ENCODE measurements around the gene HTT.

The HTT gene

DNA sequence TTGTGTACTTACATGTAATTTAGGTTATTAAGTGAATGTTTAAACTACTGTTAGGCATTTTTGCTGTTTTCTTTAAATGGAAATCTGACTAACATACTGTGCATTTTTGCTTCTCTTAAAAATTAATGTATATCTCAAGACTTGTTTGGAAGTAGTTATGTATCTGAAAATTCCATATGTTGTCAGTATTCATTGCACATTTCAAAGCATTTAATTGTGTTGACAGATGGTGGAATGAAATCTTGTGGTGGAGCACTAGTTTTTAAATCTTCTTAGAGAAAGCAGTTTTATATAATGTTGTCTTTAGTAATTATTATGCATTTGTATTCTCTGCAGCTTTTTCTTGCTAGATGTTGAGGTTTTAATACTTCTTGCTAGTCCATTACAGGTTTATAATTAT, 102.9 kb downstream of the HTT start:
- DNase-seq, result no peak

GRCh38 chr4:3177905-3178304, 103.4 kb downstream of the HTT start:
- DNase-seq, result no peak

DNA sequence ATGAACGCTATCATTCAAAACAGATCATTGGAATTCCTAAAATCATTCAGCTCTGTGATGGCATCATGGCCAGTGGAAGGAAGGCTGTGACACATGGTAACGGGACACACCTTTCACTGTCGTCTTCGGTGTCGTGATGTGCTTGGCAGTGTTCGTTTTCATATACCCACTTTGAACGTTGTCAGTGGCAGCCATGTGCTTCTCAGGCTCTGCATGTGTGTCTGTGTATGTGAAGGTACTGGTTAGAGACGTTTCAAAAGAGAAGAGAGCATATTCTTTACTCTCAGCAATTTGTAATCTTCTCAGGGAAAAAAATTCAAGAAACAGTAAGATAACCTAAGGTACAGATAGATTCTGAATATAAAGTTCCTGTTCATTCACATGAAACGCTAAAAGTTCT, 103.9 kb downstream of the HTT start:
- DNase-seq, result no peak

GRCh38 chr4:3179126-3179706, 104.7 kb downstream of the HTT start:
- no peak for DNase-seq

- DNase-seq, result no peak
Measured at GRCh38 chr4:3183008-3183407, 108.5 kb downstream of the HTT start.

GRCh38 chr4:3184725-3185124, 110.2 kb downstream of the HTT start:
- DNase-seq, result no peak

DNA sequence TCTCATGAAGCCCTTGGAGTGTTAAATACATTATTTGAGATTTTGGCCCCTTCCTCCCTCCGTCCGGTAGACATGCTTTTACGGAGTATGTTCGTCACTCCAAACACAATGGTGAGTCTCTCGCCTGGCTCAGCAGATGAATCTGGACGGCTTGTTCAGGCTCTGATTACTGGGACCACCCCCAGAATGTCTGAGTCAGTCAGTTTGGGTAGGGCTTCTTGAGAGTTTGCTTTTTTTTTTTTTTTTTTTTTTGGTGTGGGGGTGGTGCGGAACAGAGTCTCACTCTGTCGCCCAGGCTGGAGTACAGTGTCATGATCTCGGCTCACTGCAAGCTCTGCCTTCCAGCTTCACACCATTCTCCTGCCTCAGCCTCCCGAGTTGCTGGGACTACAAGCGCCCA, 112.1 kb downstream of the HTT start:
- DNase-seq, result no peak

DNA sequence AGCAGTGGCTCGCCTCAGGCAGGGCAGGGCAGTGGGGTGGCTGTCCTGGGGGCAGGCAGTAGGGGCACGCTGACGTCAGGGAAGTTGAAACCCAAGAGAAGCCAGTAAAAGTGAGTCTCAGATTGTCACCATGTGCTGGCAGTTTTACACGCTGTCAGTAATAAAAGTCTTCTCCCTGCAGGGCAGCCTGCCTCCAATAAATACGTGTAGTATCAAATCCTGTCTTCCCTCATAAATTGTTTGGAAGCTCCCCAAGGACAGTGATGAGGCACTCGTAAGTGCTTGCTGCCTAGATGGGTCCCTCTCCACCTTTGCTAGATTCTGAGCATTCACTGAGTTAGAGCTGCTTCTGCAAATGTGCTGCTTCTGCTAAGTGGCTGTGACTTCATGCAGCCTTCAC, 113.6 kb downstream of the HTT start:
- DNase-seq, result no peak

DNA sequence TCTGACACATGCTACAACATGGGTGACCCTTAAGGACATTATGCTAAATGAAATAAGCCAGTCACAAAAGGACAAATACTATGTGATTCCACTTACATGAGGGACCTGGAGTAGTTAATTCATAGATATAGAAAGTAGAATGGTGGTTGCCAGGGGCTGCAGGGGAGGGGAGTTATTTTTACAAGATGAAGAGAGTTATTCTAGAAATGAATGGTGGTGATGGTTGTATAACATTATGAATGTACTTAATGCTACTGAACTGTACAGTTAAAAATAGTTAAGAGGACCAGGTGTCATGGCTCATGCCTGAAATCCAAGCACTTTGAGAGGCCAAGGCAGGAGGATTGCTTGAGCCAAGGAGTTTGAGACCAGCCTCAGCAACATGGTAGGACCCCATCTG, 115.0 kb downstream of the HTT start:
- DNase-seq, result no peak

GRCh38 chr4:3190549-3190948, 116.1 kb downstream of the HTT start:
- no peak for DNase-seq

GRCh38 chr4:3192188-3192587, 117.7 kb downstream of the HTT start:
- no peak for DNase-seq

DNA sequence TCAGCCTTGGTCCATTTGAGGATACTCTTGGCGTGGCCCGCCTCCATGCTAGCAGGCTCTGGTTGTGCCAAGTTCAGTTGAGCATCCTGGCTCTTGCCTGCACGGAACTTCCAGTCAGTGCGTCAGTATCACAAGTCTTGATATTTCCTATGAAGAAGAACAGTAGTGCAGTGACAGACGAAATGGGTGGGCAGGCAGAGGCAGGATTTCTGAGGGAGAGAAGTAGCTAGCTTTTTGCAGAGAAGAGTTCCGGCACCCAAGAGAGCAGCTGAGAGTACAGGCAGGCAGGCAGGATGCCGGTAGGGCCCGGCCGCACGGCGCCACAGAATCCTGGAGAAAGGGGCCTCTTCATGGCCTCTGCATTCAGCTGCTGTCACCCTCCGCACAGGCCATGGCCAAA, 118.3 kb downstream of the HTT start:
- no peak for DNase-seq

DNA sequence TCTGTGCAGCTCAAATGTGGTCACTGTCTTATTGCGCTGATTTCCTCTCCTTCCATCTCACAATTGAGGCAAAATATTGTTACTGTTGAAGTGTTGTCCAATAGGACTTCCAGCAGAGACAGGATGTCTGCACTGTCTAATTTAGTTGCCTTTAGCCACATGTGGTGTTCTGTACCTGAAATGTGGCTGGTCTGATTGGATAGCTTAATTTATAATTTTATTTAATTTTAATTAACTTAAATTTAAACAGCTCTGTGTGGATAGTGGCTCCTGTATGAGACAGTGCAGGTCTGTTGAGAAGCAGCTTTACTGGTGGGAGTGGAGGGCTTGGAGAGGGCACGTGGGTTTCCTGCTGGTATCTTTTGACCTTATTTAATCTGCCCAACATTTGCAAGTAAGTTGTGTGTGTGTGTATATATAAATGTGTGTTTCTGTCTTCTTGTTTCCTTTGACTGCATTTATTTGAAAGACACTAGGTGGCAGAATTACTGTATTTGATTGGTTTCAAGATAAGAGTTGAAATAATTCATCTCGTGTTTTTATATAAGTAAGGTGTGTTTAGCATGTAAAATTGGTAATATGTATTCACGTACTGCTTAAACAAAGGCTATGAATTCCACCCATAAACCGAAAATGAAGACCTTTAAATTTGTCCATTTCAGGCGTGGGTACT, 119.2 kb downstream of the HTT start:
- DNase-seq, result no peak

DNA sequence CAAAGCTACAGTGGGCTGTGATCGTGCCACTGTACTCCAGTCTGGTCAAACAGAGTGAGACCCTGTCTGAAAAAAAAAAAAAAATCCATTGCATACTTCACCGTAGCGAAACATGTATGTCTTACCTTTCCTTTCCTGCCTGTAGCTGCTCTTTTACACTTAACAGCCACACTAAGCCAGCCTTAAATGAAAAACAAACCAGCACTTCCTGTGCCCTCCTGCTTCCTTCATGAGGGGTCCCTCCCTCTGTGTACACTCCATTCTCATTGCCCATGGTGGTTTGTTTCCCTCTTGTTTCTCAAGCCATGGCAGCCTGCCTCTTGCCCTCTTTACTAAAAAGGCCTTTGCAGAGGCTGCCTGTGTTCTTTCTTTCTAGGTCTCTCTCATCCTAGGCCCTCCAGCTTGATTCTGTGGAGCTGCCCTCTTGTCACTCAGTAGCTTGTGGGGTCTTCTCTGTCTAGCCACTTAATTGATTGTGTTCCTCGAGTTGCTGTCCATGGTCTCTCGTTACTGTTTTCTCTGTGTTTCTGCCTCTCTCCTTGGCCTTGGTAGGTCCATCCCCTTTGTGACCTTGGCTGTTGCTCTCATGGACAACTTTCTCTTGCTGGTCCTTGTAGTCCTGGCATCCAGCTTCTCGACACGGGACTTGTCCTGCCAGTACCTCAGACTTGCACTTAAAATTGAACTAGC, 122.3 kb downstream of the HTT start:
- DNase-seq, result no peak

- no peak for DNase-seq
Measured at GRCh38 chr4:3197366-3198105, 123.1 kb downstream of the HTT start.

DNA sequence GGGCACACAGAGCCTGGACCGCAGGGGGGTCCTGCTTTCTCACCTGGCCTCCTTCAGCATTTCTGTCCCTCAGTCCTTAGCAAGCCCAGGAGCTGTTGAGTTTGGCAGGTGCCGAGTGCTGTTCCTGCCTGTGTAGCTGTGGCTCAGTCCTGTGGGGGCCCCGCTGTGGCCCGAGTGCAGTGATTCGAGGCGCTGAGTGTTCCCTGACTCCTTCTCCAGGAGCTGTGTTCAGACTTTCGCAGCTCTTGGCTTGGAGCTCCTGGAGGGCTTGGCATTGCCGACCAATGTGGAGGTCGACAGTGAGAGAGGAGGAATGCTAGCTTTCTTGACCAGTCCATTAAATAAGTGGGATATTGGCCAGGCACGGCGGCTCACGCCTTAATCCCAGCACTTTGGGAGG, 124.4 kb downstream of the HTT start:
- DNase-seq, result no peak

DNA sequence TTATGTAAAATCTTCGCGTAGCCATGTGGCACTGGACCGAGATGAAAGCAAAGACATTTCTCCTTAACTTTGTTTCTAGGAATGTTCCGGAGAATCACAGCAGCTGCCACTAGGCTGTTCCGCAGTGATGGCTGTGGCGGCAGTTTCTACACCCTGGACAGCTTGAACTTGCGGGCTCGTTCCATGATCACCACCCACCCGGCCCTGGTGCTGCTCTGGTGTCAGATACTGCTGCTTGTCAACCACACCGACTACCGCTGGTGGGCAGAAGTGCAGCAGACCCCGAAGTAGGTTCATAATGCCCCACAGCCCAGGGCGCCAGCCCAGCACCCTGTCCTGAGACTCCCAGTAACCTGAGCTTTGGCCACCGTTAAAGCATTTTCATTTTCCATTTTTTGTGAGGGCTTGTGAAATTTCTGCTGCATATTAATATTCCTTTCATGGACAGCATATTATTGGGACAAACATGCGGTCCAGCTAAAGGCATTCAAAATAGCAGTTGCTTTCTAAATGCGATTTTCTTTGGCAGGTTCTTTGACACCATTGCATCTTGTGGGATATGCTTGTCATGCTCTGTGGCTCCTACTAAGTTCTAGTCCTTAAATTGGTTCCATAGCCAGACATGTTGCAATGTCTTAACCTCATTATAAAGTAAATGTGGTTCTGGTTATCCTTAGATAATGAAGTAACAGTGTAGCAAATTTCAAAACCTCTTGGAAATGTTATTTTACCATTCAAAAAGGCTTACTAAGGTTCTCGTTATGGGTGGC, 125.4 kb downstream of the HTT start:
- no peak for DNase-seq

- no peak for DNase-seq
Measured at GRCh38 chr4:3200423-3201090, 126.1 kb downstream of the HTT start.

DNA sequence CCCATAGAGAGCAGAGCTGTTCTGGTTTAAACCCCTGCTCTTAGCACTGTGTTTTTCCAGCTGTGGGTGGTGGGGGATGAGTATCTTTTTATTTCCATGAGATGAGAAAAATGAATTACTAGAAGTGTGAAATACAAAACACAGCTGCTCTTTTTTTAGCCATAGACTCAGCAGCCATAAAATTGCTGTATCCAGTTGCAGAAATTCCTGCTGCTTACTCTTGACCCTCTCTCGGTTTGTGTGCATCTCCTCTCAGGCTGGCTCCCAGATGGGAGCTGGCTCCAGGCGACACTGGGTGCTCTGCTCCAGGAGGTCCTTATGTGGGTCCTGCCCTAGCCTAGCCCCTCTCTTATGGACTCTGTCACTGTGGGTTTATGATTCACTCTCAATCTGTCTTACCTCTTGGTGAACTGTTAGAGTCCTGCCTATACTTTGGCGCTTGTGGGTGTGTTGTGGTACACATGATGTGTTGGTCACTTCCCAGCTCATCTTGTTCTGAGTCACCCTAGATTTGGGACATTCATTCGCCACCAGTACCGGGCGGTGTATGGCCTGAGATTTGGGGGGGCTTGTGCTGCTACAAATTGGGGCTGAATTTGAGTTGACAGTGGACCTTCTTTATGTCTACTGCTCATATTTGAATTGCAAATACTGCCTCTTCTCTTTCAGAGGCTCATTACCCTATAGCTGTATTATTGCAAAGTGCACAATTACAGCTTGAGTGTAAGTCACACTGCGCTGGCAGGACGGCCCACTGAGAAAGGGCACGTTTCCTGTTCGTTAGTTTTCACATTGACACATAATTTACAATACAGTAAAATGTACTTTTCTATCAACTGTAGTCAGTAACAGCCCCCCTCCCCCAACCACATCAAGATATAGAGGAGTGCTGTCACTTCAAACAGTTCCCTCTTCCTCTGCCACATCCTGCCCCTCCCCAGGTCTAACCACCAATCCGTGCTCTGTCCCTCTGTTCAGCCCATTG, 127.5 kb downstream of the HTT start:
- no peak for DNase-seq

GRCh38 chr4:3202836-3203820, 128.6 kb downstream of the HTT start:
- no peak for DNase-seq
